Neural progenitor cell (in vitro differentiated cells): ENCODE measurements around the gene G6PD. TPM values are rescaled to one million over a fixed set of nuclear protein-coding genes. Genes with fewer than 3 reads are reported as not detected.

ENCODE experiments used
- DNase-seq: peaks from one replicate; pipeline ENCODE4 v3.0.0-alpha.2; 2016; ENCODE audit warnings: low spot score
- H2AFZ ChIP-seq: fragments of 200-600 bp; sonication (generic); replicated peaks from 2 replicates; pipeline ENCODE4 v1.6.1; 2016; ENCODE audit warnings: antibody characterized with exemption
- H3F3A ChIP-seq: fragments of 200-600 bp; sonication (generic); 2 replicates; pipeline ENCODE4 v1.6.1; 2016; ENCODE audit warnings: antibody characterized with exemption, low read depth
- H3K27ac ChIP-seq: fragments of 200-600 bp; sonication (generic); 2 replicates; pipeline ENCODE4 v1.5.1; 2016; ENCODE audit warnings: mild to moderate bottlenecking
- H3K27me3 ChIP-seq: fragments of 200-600 bp; sonication (generic); 2 replicates; pipeline ENCODE4 v1.6.1; 2016; ENCODE audit warnings: mild to moderate bottlenecking, moderate library complexity
- H3K36me3 ChIP-seq: fragments of 200-600 bp; sonication (generic); 2 replicates; pipeline ENCODE4 v1.5.1; 2016
- H3K4me1 ChIP-seq: fragments of 200-600 bp; sonication (generic); 2 replicates; pipeline ENCODE4 v1.6.1; 2016; ENCODE audit warnings: mixed run types
- H3K4me2 ChIP-seq: fragments of 200-600 bp; sonication (generic); 2 replicates; pipeline ENCODE4 v1.6.1; 2016
- H3K4me3 ChIP-seq: fragments of 200-600 bp; sonication (generic); 2 replicates; pipeline ENCODE4 v1.5.1; 2016
- H3K79me2 ChIP-seq: fragments of 200-600 bp; sonication (generic); 2 replicates; pipeline ENCODE4 v1.6.1; 2016; ENCODE audit warnings: low read depth
- H3K9ac ChIP-seq: fragments of 200-600 bp; sonication (generic); 2 replicates; pipeline ENCODE4 v1.6.1; 2016
- H3K9me3 ChIP-seq: fragments of 200-600 bp; sonication (generic); 2 replicates; pipeline ENCODE4 v1.5.1; 2016; ENCODE audit warnings: low read depth
- H4K20me1 ChIP-seq: fragments of 200-600 bp; sonication (generic); 2 replicates; pipeline ENCODE4 v1.6.1; 2016; ENCODE audit warnings: low read depth
- H3K27ac Mint-ChIP-seq: 3 replicates; pipeline ENCODE4 v1.8.0; 2021; ENCODE audit warnings: mixed read lengths
- H3K27me3 Mint-ChIP-seq: 2 replicates; pipeline ENCODE4 v1.8.0; 2022; ENCODE audit warnings: low read depth, mild to moderate bottlenecking, inconsistent platforms, moderate library complexity, mixed read lengths; ENCODE audit not compliant: insufficient read depth
- H3K36me3 Mint-ChIP-seq: 3 replicates; pipeline ENCODE4 v1.8.0; 2021; ENCODE audit warnings: mixed read lengths
- H3K4me1 Mint-ChIP-seq: 3 replicates; pipeline ENCODE4 v1.8.0; 2021; ENCODE audit warnings: mixed read lengths
- H3K4me3 Mint-ChIP-seq: 3 replicates; pipeline ENCODE4 v1.8.0; 2021; ENCODE audit warnings: mild to moderate bottlenecking, moderate library complexity, mixed read lengths
- H3K9me3 Mint-ChIP-seq: 3 replicates; pipeline ENCODE4 v1.8.0; 2020; ENCODE audit warnings: mixed read lengths
- EZH2 ChIP-seq: fragments of 200-600 bp; sonication (generic); IDR thresholded peaks from 2 replicates; pipeline ENCODE4 v1.6.1; 2017; ENCODE audit warnings: antibody characterized with exemption, mild to moderate bottlenecking, moderate library complexity
- EZH2phosphoT487 ChIP-seq: fragments of 200-600 bp; sonication (generic); IDR thresholded peaks from 2 replicates; pipeline ENCODE4 v1.6.1; 2017; ENCODE audit warnings: antibody characterized with exemption
- total RNA-seq: library from RNA; depleted of rRNA; stranded (reverse); fragments of >200 nt; gene quantifications from 2 replicates; pipeline ENCODE4 v1.2.3, GENCODE V29; 2015; ENCODE audit warnings: low replicate concordance
- TF ChIP-seq, protein P1 (sequence below): fragments of 200-600 bp; sonication (generic); IDR thresholded peaks from 2 replicates; pipeline ENCODE4 v1.5.1; 2017; ENCODE audit warnings: antibody characterized with exemption, mild to moderate bottlenecking

G6PD gene
- total RNA-seq, 1 donor from 2014 or later: 21.6 TPM

DNA sequence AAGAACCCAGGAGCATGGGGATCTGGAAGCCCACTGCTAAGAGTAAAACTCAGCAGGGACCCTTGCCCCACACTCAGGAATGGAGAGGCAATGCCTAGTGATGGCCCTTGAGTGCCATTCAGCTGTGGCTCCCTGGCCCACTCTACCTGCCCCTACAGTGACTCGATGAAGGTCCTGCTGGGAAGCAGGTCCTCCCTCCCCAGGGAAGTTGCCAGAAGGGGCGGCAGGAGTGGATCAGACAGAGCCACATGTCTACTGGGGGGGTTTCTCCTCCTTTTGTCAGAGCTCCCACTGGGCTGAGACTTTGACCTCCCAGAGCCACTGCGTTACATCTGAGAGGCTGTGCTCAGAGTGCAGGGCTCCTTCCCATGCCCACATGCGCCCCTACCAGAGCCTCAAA is 57.5 kb downstream of the G6PD start:
- Histone ChIP-seq H3K9ac (no peak overlapping the region), H3K9me3 (no peaks in the 10 kb centered on the region), H3K27me3 (peaks cover 11% of the 10 kb centered on the region), H3K4me3 (no peak overlapping the region), H3K4me1 (no peaks in the 10 kb centered on the region), H2AFZ (no peak overlapping the region), H4K20me1 (no peaks in the 10 kb centered on the region), H3K4me2 (no peak overlapping the region), H3F3A (peaks cover 9% of the 10 kb centered on the region), H3K36me3 (no peaks in the 10 kb centered on the region), H3K27ac (no peak overlapping the region), H3K79me2 (no peaks in the 10 kb centered on the region)
- Mint-ChIP-seq H3K27ac (no peak overlapping the region), H3K9me3 (peaks cover 18% of the 10 kb centered on the region), H3K36me3 (peaks cover 4% of the 10 kb centered on the region), H3K4me1 (peaks cover 3% of the 10 kb centered on the region), H3K4me3 (peak overlapping the region; percentile 87), H3K27me3 (peaks cover 9% of the 10 kb centered on the region)
- TF ChIP-seq, protein P1, sequence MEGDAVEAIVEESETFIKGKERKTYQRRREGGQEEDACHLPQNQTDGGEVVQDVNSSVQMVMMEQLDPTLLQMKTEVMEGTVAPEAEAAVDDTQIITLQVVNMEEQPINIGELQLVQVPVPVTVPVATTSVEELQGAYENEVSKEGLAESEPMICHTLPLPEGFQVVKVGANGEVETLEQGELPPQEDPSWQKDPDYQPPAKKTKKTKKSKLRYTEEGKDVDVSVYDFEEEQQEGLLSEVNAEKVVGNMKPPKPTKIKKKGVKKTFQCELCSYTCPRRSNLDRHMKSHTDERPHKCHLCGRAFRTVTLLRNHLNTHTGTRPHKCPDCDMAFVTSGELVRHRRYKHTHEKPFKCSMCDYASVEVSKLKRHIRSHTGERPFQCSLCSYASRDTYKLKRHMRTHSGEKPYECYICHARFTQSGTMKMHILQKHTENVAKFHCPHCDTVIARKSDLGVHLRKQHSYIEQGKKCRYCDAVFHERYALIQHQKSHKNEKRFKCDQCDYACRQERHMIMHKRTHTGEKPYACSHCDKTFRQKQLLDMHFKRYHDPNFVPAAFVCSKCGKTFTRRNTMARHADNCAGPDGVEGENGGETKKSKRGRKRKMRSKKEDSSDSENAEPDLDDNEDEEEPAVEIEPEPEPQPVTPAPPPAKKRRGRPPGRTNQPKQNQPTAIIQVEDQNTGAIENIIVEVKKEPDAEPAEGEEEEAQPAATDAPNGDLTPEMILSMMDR: no peak
- TF ChIP-seq EZH2: no peak
- no peak for TF ChIP-seq EZH2phosphoT487
- DNase-seq: no peak

DNA sequence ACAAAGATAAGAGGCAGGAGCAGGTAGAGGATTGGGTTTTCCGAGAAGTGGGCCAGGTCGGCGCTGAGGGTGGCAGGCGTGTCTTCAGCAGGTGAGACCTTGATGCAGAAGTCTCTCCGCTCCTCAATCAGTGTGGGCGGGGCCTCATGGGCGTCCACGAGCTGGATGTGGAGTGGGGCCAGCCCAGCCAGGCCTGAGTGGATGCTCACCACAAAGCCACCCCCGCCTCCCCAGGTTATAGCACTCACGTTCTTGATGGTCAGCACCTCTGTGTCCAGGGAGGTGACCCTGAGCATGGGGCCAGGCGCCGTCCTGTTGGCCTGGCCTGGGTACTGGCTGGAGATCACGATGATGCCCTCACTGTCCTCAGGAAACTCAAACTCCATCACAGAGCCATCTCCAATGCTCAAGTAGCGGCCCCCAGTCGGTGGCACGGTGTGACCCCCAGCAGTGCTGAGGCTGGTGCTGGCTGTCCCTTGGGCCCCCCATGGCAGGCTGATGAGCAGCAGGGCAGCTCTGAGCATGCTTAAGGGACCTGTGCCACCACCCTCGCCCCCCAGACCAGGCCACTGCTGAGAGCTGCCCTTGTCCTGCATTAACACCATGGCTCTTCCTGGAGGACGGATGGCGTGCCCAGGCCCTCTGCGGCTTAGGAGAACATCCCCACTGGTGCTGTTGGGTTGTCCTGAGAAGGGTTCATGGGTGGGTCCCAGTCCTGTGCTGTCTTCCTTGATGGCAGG is 58.1 kb downstream of the G6PD start:
- Histone ChIP-seq H4K20me1 (no peaks in the 10 kb centered on the region), H3K27me3 (peaks cover 11% of the 10 kb centered on the region), H3K27ac (no peak overlapping the region), H3K9ac (no peak overlapping the region), H3K79me2 (no peaks in the 10 kb centered on the region), H3K9me3 (no peaks in the 10 kb centered on the region), H3K4me2 (no peak overlapping the region), H3K4me1 (no peaks in the 10 kb centered on the region), H3F3A (peaks cover 9% of the 10 kb centered on the region), H2AFZ (no peak overlapping the region), H3K36me3 (no peaks in the 10 kb centered on the region), H3K4me3 (no peak overlapping the region)
- H3K27ac Mint-ChIP-seq: no peak overlapping the region
- peaks cover 9% of the 10 kb centered on the region for H3K27me3 Mint-ChIP-seq
- peak overlapping the region; percentile 55 for H3K4me3 Mint-ChIP-seq
- TF ChIP-seq EZH2phosphoT487 (no peak), EZH2 (no peak)
- TF ChIP-seq, protein P1: no peak
- no peak for DNase-seq
- peaks cover 3% of the 10 kb centered on the region for H3K4me1 Mint-ChIP-seq
- peaks cover 4% of the 10 kb centered on the region for H3K36me3 Mint-ChIP-seq
- peaks cover 18% of the 10 kb centered on the region for H3K9me3 Mint-ChIP-seq

DNA sequence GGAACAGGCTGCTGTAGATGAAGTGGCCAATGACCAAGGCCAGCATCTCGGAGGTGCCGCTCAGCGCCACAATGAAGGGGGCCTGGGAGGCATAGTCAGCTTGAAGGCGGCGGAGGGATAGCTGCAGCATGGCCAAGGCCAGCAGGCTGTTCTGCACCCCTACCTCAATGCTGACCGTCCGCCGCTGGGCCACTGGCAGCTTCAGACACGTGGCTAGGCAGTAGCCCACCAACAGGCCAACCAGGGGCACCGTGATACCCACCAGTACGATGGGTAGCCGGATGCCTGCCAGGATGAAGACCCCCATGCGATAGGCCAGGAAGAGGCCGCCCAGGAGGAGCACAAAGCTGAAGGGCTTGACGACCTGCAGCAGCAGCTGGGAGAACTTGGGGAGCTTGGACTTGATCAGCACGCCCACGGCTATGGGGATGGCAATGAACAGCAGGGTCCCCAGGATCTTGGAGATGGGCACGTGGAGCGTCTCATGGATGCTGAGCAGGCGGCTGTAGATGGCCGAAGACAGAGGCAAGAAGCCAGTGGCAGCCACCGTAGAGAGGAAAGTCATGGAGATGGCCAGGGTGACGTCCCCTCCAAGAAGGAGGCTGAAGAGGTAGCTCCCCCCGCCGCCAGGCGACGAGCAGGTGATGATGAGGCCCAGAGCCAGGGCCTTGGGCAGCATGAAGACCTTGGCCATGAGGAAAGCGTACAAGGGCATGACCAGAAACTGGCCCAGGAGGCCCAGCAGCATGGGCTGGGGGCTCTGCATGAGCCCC is 58.9 kb downstream of the G6PD start:
- no peak for DNase-seq
- H3K9me3 Mint-ChIP-seq: peaks cover 13% of the 10 kb centered on the region
- no peaks in the 10 kb centered on the region for H4K20me1 ChIP-seq

More for the DNA sequence above, 58.9 kb downstream of the G6PD start:
- no peak overlapping the region for H3K4me2 ChIP-seq
- no peak overlapping the region for H3K4me3 ChIP-seq
- H3K9ac ChIP-seq: no peak overlapping the region
- H2AFZ ChIP-seq: no peak overlapping the region
- H3K36me3 ChIP-seq: no peaks in the 10 kb centered on the region
- H3K4me3 Mint-ChIP-seq: peak overlapping the region; percentile 77
- H3K27ac ChIP-seq: no peak overlapping the region
- TF ChIP-seq EZH2: no peak
- TF ChIP-seq, protein P1: no peak
- no peak for TF ChIP-seq EZH2phosphoT487
- peaks cover 3% of the 10 kb centered on the region for H3K4me1 Mint-ChIP-seq
- H3K27ac Mint-ChIP-seq: no peak overlapping the region
- peaks cover 11% of the 10 kb centered on the region for H3K27me3 ChIP-seq
- H3K4me1 ChIP-seq: no peaks in the 10 kb centered on the region
- peaks cover 9% of the 10 kb centered on the region for H3F3A ChIP-seq
- peaks cover 10% of the 10 kb centered on the region for H3K27me3 Mint-ChIP-seq
- peaks cover 4% of the 10 kb centered on the region for H3K36me3 Mint-ChIP-seq
- no peaks in the 10 kb centered on the region for H3K79me2 ChIP-seq
- H3K9me3 ChIP-seq: no peaks in the 10 kb centered on the region
